AG04449 (cell line): ENCODE results near the gene TMEM132E.

Experiments used
- CTCF ChIA-PET: fragments of 350-600 bp; formaldehyde crosslinking; extraction: SDS; loops from one replicate; lab custom pipeline; 2021; ENCODE audit warnings: antibody characterized with exemption; lab: Yijun Ruan, JAX
- POLR2A ChIA-PET: fragments of 400-600, 350-600 bp; formaldehyde crosslinking; extraction: SDS; loops from one replicate; lab custom pipeline; 2020; ENCODE audit warnings: antibody characterized with exemption, inconsistent platforms; lab: Yijun Ruan, JAX
- DNase-seq: peaks from one replicate; pipeline ENCODE4 v3.0.0-alpha.2; 2010; ENCODE audit warnings: low read depth, low spot score
- H3K4me3 ChIP-seq: 2 replicates; pipeline ENCODE4 v1.5.1; 2011; ENCODE audit warnings: low read depth, mild to moderate bottlenecking, control low read depth, low read length
- CTCF ChIP-seq: IDR thresholded peaks from one replicate; pipeline ENCODE4 v1.5.1; 2011; ENCODE audit warnings: mild to moderate bottlenecking, moderate library complexity, low read length, control low read depth, inconsistent platforms; ENCODE audit not compliant: insufficient read depth; ENCODE audit errors: missing control alignments

TMEM132E gene

GRCh38 chr17:34683390-34683789, 104.0 kb downstream of the TMEM132E start:
- no peak for DNase-seq
- no peak for TF ChIP-seq CTCF
- ChIA-PET POLR2A (no interaction called here), CTCF (no interaction called here)
- no peak overlapping the region for H3K4me3 ChIP-seq
